GM18511 (cell line): ENCODE results near the gene FAHD2B.
A peak's percentile ranks its signal among the peaks of the same experiment; 100 is the strongest.
"Not testable (repeated sequence)": the region's sequence is repeated elsewhere in the genome, so short reads cannot be mapped to it uniquely, and the experiment has no call there.

ENCODE experiments used
- ATAC-seq: cut with Tn5 transposase; IDR thresholded peaks from one replicate; pipeline ENCODE4 v1.9.1; 2021; ENCODE audit warnings: mild to moderate bottlenecking, moderate library complexity; ENCODE audit not compliant: unreplicated experiment

The FAHD2B gene

GRCh38 chr2:97094772-97095611 lies at the start of gene FAHD2B:
Gene FAHD2B (minus strand): TSS chr2:97094882. CDS start chr2:97091706, 3,176 bp downstream.
- peak; percentile 96 for ATAC-seq

- not testable (repeated sequence) for ATAC-seq
Measured at GRCh38 chr2:97144016-97144415, 49.3 kb upstream of the FAHD2B start.

GRCh38 chr2:97129090-97129489 lies 34.4 kb upstream of the FAHD2B start:
- not testable (repeated sequence) for ATAC-seq

GRCh38 chr2:97113882-97114255 lies 19.2 kb upstream of the FAHD2B start:
- not testable (repeated sequence) for ATAC-seq

GRCh38 chr2:97113050-97113881 lies 18.6 kb upstream of the FAHD2B start, which contains the start of gene ANKRD36:
Gene ANKRD36 (plus strand): TSS chr2:97113153. CDS start chr2:97113740, 587 bp downstream.
- peak; percentile 98 for ATAC-seq

- peak; percentile 49 for ATAC-seq
Measured at GRCh38 chr2:97112320-97113049, 17.8 kb upstream of the FAHD2B start.

- not testable (repeated sequence) for ATAC-seq
Measured at GRCh38 chr2:97111246-97111645, 16.6 kb upstream of the FAHD2B start.

- not testable (repeated sequence) for ATAC-seq
Measured at GRCh38 chr2:97106878-97107277, 12.2 kb upstream of the FAHD2B start.

GRCh38 chr2:97098786-97099372 lies 4.2 kb upstream of the FAHD2B start:
- ATAC-seq, result not testable (repeated sequence)

- no peak for ATAC-seq
Measured at GRCh38 chr2:97095661-97096060, 979 bp upstream of the FAHD2B start.

- ATAC-seq, result peak; percentile 41
Measured at GRCh38 chr2:97093983-97094771, 505 bp downstream of the FAHD2B start.

GRCh38 chr2:97092946-97093345 lies 1.7 kb downstream of the FAHD2B start:
- not testable (repeated sequence) for ATAC-seq

- ATAC-seq, result not testable (repeated sequence)
Measured at GRCh38 chr2:97088706-97089105, 6.0 kb downstream of the FAHD2B start.

- not testable (repeated sequence) for ATAC-seq
Measured at GRCh38 chr2:97085093-97085492, 9.6 kb downstream of the FAHD2B start.

- ATAC-seq, result not testable (repeated sequence)
Measured at GRCh38 chr2:97083516-97083915, 11.2 kb downstream of the FAHD2B start.

- not testable (repeated sequence) for ATAC-seq
Measured at GRCh38 chr2:97082206-97082605, 12.5 kb downstream of the FAHD2B start.

GRCh38 chr2:97080855-97081254 lies 13.8 kb downstream of the FAHD2B start:
- not testable (repeated sequence) for ATAC-seq

GRCh38 chr2:97077213-97077612 lies 17.5 kb downstream of the FAHD2B start:
- not testable (repeated sequence) for ATAC-seq

GRCh38 chr2:97070915-97071314 lies 23.8 kb downstream of the FAHD2B start:
- ATAC-seq, result not testable (repeated sequence)

GRCh38 chr2:97068722-97069121 lies 26.0 kb downstream of the FAHD2B start:
- not testable (repeated sequence) for ATAC-seq
